Stimulated activated CD8-positive, alpha-beta memory T cell treated with anti-CD3 and anti-CD28 coated beads, Interleukin-4, amount 100 ng/mL, for 1 hour (primary cell): ENCODE measurements around the gene IFI30.

Experiments used
- DNase-seq, 2 donors: peaks; one replicate each; pipeline ENCODE4 v3.0.0-alpha.2; 2020; ENCODE audit warnings: low read depth in 2 of 2, low spot score in 1 of 2

Gene IFI30

DNA sequence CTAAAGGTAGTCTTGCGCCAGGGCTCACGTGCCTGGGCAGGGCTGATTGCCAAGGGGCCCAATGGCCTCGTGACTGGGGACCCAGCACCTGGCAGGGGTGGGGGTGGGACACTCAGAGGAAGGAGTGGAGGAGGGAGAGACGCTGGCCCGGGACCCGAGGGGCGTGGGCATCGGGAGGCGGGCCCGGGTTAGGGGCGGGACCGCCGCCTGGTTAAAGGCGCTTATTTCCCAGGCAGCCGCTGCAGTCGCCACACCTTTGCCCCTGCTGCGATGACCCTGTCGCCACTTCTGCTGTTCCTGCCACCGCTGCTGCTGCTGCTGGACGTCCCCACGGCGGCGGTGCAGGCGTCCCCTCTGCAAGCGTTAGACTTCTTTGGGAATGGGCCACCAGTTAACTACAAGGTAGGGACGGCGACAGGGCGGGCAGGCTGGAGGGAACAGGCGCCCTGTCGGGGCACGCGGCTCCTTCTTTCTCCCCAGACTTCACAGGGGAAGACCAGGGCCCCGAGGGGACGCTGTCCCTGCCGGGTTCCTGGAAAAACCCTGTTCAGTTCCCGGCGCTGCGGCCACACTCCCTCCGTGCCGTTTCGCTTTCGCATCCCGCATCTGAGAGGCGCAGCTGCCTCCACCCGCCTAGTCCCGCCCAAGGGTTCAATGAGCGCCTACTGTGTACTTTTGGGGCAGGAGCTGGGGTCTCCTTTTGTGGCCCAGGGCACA lies at the start of gene IFI30:
Gene IFI30 (plus strand): TSS at position 242 of the 717 bp plus-strand sequence. CDS start 29 bp downstream, at position 271.
- no peak for DNase-seq

GRCh38 chr19:18123819-18124218 lies 49.8 kb upstream of the IFI30 start:
- no peak for DNase-seq

DNA sequence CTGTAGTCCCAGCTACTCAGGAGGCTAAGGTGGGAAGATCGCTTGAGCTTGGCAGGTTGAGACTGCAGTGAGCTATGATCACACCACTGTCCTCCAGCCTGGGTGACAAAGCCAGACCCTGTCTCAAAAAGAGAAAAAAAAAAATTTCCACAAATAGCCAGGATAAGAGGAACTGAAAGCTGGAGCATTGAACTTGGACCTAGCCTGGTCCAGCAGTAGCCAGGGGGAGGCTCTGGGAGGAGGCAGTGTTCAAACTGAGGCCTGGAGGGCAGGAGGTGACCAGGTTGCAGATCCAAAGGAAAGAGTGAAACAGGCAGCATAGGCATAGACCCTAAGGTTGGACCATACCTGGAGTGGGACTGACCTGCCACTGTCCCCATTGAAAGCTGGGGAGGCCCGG lies 47.5 kb upstream of the IFI30 start:
- DNase-seq = no peak

DNA sequence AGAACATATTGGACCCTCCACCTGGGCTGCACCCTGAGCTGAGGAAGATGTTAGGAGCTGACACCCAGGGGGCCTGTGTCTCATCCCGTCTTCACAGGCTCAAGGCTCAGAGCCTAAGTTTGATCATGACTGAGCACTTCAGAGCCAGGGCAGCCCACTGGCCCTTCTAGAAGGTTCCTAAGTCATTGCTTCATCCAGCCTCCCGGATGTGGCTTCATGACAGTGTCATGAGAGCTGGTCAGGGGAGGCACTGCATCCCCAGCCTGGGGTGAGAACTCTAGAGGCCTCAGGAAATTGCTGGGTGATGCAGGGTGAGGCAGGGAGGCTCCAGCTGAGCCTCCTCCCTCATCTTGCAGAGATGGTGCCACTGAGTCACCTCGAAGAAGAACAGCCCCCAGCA lies 45.6 kb upstream of the IFI30 start:
- no peak for DNase-seq

- no peak for DNase-seq
Observed at GRCh38 chr19:18128805-18129204, 44.8 kb upstream of the IFI30 start.

DNA sequence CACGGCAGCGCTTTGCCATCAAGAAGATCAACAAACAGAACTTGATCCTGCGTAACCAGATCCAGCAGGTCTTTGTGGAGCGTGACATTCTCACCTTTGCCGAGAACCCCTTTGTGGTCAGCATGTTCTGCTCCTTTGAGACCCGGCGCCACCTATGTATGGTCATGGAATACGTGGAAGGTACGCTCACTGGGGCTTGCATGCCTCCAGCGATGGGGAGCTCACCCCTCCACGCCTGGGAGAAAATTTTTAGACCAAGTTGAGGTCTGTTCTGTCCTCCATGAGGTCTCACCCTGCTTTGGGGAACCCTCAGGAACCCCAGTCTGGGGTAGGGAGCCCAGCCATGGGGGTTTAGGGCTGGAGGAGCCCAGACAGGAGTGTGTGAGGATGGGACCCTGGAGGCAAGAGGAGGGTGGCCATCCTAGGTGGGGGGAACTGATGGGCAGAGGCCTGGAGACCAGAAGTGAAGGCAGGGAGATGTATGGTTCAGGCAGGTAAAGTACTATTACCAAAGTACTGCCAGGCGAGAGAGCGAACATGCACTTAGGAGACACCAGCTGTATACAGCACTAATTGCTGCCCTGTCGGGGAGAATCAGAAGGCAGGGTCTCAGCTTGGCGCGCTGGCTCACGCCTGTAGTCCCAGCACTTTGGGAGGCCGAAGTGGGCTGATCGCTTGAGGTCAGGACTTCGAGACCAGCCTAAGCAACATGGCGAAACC lies 42.9 kb upstream of the IFI30 start:
- no peak for DNase-seq

- DNase-seq = no peak
Observed at GRCh38 chr19:18131841-18132596, 41.6 kb upstream of the IFI30 start.

GRCh38 chr19:18135712-18136584 lies 37.7 kb upstream of the IFI30 start:
- DNase-seq = no peak

DNA sequence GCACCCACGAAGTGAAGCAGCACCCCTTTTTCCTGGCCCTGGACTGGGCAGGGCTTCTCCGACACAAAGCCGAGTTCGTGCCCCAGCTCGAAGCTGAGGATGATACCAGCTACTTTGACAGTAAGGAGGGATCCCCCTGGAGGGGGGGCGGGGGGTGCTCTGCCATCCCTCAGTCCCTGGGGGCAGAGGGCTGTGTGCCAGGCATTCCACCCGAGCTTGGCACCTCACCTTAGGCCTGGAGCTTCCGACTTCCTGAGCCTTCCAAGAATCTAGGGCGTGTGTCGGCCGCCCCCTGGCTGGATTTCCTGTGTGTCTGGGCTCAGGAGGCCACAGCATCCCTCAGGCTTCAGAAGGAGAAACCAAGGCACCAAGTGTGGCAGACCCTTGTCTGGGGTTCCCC lies 36.4 kb upstream of the IFI30 start:
- DNase-seq = no peak

DNA sequence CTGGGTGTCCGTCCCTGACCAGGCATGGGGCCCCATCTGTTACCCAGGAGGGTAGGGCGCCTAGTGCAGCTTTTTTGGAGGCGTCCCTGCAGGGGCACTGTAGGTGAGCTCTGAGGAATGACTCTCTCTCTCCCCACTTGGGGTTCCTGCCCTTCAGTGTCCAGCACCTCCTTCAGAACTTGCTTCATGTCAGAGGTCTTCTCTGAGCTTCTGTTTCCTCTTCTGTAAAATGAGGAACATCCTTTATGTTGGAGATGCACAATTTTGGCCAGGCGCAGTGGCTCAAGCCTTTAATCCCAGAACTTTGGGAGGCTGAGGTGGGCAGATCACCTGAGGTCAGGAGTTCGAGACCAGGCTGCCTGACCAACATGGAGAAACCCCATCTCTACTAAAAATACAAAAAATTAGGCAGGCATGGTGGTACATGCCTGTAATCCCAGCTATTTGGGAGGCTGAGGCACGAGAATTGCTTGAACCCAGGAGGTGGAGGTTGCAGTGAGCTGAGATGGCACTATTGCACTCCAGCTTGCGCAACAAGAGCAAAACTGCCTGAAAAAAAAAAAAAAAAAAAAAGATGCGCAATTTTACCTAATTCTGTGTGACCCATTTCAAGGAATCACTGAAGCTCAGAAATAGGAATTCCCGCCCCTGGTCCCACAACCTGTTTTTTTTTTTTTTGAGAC lies 35.8 kb upstream of the IFI30 start:
- no peak for DNase-seq

GRCh38 chr19:18140473-18140872 lies 33.1 kb upstream of the IFI30 start:
- DNase-seq = no peak

DNA sequence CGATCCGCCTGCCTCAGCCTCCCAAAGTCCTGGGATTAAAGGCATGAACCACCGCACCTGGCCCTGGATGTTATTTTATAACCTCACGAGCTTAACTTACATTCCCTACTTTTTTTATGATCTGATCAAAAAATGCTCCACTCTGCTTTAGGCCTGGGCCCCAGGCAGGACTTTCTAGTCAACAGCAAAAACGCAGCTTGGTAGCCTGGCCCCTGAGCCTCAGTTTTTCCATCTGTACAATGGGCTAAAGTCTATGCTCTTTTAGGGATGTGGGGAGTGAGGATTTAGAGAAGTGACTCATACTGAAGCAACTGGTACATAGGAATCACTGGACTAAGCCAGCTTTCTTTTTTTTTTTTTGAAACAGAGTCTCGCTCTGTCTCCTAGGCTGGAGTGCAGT lies 32.6 kb upstream of the IFI30 start:
- DNase-seq = no peak

DNA sequence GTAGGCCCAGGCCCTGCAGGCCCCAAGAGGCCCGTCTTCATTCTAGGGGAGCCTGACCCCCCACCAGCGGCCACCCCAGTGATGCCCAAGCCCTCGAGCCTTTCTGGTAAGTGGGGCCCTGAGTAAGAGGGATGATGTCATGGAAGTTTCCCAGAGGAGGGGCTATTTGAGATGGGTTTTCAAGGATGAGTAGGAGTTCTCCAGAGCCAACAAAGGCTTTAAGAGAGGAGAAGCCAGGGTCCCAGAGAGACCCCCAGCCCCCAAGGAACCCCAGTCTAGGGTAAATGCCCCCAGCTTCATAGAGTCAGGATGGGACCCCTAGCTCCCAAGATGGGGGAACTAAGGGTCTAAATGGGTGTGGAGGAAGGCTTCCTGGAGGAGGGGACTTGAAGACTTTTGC lies 29.7 kb upstream of the IFI30 start:
- no peak for DNase-seq

- DNase-seq = no peak
Observed at GRCh38 chr19:18144361-18144760, 29.3 kb upstream of the IFI30 start.

GRCh38 chr19:18144906-18145305 lies 28.7 kb upstream of the IFI30 start:
- no peak for DNase-seq

DNA sequence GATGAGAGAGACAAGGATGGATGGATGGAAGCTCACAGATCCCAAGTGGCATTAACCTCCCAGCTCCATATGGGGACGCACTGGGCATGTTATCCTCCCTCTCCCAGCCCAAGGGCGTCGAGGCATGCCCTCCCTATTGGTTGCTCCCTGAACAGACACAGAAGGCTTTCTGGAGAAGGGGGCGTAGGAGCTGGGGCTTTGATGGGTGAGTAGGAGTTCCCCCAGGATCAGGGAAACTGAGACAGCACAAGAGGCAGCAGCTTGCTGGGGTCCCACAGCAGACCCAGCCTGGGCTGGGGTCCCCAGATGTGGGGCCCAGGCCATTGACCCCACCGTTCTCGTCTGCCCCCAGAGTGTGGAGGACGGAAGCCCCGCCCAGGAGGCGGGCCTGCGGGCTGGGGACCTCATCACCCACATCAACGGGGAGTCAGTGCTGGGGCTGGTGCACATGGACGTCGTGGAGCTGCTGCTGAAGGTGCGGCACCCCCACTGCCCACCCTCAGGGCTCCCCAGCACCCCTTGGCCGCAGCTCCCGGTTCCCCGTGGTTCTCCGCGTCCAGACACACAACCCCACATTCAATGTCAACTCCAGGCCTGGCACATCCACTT lies 28.1 kb upstream of the IFI30 start:
- no peak for DNase-seq

DNA sequence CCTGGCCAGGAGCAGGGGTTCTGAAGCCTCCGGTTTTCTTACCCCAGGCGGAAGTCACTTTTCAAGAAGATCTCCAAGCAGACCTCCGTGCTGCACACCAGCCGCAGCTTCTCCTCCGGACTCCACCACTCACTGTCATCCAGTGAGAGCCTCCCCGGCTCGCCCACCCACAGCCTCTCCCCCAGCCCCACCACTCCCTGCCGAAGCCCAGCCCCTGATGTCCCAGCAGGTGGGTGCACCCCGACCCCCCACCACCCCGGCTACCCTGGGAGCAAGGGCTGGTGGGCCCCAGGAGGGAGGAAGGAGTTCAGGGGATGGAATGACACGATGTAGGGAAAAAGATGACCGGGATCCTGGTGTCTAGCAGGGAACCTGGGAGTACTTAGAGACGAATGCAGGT lies 26.2 kb upstream of the IFI30 start:
- no peak for DNase-seq

DNA sequence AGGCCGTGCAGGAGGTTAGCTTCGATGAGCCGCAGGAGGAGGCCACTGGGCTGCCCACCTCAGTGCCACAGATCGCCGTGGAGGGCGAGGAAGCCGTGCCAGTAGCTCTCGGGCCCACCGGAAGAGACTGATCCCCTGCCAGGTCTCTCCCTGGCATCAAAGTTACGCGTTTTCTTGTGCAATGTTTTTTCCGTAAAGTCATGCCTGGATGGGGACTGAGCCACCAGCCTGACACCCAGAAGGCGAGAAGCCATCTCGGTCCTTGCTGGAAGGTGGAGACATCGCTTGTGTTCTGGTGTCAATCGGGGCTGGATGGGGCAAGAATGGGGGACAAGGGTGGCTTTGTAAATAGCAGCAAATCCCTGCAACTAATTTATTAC lies 24.0 kb upstream of the IFI30 start:
- DNase-seq = no peak

DNA sequence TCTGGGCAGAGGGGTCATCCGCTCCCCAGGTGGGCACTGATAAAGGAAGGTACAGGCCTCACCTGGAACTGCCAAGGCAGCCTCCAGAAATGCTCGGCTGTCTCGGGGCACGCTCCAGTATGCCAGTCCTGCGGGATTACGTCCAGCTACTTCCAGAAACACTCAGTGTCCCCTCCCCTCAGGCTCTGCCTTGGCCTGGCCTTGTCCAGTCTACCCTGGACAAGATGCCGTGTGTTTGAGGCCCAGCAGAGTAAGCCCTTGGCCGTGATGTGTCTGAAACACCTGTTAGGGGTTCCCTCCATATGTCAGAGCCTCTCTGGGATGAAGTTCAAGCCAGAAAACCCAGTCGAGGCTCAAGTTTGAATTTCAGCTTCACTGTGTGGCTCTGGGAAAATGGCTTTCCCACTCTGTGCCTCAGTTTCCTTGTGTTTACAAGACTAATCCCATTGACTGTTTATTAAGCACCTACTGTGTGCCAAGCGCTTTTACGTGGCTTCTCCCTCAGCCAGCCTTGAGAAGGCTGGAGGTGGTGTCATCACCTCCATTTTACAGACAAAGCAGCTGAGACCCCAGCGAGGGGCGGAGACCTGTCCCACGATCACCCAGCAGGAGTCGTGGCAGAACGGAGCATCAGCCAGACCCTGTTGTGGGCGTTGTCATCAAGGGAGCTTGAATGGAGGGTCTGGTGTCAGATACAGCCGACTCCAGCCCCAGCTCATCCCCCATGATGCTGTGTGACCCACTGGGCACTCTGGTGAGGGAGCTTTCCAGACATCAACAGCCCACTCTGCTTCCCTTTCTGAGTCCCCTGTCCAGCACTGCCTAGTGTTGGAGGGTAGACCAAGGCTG lies 22.6 kb upstream of the IFI30 start:
- no peak for DNase-seq
